HG03095 (cell line): ENCODE data around the gene PBLD.

Experiments
- ATAC-seq: cut with Tn5 transposase; IDR thresholded peaks from one replicate; pipeline ENCODE4 v1.9.1; 2021; ENCODE audit warnings: moderate library complexity; ENCODE audit not compliant: unreplicated experiment

Gene PBLD

DNA sequence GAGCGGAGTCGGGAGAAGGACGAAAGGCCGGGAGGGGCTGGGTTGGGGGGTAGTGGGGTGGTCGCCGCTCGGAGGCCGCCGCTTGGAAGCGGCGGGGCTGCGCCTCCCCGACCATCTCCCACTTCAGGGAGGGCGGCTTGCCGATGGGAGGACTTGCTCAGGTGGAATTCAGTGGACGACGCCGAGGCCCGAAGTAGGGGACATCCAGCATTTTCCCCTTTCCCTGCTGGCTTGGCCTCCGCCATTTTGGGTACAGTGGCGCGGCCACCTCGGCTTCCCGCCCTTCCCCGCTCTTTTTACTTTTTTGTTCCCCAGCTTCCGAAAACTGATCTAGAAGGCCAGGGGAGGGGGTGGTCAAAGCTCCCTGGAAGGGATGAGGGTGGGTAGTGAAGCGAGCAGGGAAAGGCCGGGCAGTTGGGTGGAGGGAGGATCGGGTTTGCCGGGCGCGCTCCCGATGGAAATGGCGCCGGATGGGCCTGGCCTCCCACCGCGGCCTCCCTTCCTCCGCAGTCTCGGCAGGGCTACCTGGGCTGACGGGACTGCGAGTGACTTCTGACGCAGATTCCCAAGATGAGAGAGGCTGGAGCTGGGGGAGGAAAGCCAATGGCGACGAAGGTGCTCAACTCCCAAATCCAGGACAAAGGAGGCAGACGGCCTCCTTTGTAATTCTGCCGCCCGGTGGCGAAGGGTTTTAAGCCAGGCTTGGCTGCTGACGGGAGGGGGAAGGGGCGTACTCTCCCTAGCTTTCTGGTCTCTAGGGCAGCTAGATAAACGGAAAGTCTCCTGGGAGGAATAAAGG is at the start of gene PBLD:
TSS of gene PBLD (minus strand) at position 670 of the 799 bp plus-strand sequence. CDS start 26,084 bp downstream, outside the sequence.
- ATAC-seq, result peak; percentile 23

GRCh38 chr10:68371604-68372003 is 38.9 kb upstream of the PBLD start:
- ATAC-seq, result no peak

GRCh38 chr10:68367121-68367520 is 34.4 kb upstream of the PBLD start:
- ATAC-seq, result no peak

- ATAC-seq, result no peak
These were observed 33.9 kb upstream of the PBLD start for GRCh38 chr10:68366600-68366999.

- ATAC-seq, result no peak
These were observed 32.9 kb upstream of the PBLD start for GRCh38 chr10:68365611-68366010.

DNA sequence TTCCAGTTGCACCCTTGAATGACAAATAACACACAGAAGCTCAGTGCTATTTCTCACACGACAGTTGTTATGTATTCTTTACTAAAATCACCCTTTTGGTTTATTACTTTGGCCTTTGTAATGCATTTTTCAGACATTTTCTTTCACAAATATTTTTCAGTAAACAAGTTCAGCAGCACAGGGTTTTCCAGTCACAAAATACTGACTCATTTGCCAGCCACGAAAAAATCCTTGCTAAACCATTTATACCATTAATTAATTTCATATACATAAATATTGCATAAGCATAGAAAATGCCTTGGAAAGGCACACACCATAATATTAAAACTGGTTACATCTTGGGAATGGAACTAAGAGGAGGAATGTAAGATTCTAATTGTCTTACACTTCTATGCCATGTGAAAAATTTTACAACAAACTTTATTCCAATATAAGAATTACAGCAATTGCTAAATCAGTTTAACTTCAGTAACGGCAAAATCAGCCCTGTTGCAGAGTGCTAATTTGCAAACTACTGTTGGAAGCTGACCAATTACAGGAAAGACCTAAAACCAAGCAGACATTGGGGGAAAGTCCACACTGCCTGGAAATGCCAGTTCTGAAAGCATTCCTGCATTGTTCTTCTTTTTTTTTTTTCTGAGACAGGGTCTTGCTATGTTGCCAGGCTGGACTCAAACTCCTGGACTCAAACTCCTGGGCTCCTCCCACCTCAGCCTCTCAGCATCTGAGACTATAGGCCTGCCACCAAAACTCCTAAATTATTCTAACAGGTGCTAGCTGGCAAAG is 31.6 kb upstream of the PBLD start:
- no peak for ATAC-seq

DNA sequence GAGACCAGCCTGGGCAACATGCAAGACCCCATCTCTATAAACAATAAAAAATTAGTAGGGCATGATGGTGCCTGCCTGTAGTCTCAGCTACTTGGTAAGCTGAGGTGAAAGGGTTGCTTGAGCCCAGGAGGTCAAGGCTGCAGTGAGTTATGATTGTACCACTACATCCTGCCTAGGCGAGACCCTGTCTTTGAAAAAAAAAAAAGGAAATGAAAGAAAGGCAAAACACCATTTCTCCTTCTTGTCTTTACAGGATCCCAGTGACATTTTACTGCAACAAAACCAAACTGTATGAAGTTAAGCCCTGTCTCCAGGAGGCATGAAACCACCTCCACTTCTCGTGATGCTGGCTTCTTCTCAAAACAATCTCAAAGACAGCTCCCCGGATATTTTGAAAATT is 29.9 kb upstream of the PBLD start:
- ATAC-seq, result no peak

GRCh38 chr10:68359189-68359588 is 26.5 kb upstream of the PBLD start:
- no peak for ATAC-seq

- ATAC-seq, result no peak
These were observed 20.8 kb upstream of the PBLD start for GRCh38 chr10:68353537-68353936.

DNA sequence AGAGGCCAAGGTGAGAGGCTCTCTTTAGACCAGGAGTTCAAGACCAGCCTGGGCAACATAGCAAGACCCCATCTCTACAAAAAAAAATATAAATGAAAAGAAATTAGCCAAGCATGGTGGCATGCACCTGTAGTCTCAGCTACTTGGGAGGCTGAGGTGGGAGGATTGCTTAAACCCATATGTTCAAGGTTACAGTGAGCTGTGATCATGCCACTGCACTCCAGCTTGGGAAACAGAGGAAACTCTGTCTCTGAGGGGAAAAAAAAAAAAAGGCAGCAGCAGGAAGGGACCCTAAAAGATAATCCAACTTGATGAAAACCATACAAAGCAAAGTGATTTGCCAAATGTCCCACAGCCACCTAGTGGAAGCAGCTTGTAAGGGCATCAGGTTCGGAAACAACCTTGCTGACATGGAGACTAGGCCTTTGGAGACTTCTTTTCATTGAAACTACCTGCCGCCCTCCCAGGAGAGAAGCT is 15.6 kb upstream of the PBLD start:
- ATAC-seq, result peak; percentile 55

DNA sequence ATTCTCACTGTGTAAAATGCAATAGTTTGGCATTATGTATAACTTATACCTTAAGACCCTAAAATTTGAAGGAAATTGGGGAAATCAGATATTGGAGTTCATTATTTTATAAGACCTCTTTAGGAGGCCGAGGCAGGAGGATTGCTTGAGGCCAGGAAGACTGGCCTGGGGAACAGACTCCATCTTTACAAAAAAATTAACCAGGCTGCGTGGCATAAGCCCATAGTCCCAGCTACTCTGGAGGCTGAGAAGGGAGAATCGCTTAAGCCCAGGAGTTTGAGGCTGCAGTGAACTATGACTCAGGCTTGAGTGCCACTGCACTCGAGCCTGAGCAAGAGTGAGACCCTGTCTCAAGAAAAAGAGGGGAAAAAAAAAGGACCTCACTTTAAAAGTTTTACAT is 14.0 kb upstream of the PBLD start:
- no peak for ATAC-seq

GRCh38 chr10:68345621-68346020 is 12.9 kb upstream of the PBLD start:
- no peak for ATAC-seq

GRCh38 chr10:68342909-68343516 is 10.3 kb upstream of the PBLD start:
- ATAC-seq, result no peak

DNA sequence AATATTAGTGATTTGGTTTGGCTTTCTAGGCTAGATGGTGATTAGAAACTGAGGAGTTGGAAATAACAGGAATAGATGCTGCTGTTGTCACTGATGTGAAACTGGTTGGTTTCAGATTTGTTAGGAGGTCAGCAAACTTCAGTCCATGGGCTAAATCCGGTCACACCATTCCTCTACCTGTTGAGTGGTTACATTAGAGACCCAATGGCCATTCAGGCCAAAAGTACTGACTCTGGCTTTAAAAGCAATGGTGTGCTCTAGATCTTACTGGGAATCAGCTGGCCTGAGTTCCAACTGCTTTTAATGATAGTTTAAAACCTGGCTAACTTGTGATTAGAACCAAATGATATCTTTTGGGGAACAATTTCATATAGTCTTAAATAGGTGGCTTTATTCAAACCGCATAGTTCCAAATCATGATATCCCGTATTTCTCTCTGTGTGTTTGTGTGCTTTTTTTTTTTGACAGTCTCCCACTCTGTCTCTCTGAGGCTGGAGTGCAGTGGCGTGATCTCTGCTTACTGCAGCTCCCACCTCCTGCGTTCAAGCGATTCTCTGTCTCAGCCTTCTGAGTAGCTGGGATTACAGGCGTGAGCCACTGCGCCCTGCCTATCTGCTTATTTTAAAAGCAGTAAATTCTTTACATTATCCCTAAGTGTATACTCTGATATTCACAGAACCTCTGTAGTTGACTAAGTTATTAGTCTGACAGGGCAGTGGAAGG is 7.8 kb upstream of the PBLD start:
- ATAC-seq, result no peak

- no peak for ATAC-seq
These were observed 4.1 kb upstream of the PBLD start for GRCh38 chr10:68336754-68337351.

DNA sequence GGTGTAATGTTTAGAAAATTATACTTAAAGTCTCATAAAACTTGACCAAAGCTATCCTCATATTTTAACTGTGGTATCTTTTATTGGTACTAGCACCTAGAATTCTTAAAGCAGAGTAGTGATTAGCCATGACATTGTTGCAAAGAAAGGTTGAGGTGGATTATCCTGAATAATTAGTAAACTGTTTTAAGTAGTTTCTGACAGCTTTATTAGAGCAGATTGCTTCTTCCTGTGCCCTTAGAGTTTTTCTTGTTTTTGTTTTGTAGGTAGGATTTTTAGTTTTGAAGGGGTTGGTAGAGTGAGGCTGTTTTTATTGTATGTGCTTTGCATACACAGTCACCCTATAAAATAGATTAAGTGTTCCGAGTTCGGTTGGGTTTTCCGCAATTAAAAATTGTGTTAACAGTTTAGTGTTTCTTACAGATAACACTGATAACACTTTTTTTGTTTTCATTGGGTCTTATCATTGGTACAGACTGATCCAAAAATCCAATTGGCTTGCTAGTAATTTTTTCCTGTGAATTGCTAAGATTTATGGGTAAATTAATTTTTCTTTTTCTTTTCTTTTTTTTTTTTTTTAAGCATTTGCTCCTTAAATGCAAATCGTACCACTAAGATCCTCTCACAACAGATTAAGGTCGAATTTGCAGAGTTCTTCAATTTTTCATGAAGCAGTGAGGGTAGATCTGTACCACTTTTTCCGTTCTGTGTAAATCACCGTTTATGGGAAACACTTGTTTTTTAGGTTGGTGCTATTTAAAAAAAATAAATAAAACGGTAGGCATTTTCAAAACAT is 2.1 kb upstream of the PBLD start:
- no peak for ATAC-seq

DNA sequence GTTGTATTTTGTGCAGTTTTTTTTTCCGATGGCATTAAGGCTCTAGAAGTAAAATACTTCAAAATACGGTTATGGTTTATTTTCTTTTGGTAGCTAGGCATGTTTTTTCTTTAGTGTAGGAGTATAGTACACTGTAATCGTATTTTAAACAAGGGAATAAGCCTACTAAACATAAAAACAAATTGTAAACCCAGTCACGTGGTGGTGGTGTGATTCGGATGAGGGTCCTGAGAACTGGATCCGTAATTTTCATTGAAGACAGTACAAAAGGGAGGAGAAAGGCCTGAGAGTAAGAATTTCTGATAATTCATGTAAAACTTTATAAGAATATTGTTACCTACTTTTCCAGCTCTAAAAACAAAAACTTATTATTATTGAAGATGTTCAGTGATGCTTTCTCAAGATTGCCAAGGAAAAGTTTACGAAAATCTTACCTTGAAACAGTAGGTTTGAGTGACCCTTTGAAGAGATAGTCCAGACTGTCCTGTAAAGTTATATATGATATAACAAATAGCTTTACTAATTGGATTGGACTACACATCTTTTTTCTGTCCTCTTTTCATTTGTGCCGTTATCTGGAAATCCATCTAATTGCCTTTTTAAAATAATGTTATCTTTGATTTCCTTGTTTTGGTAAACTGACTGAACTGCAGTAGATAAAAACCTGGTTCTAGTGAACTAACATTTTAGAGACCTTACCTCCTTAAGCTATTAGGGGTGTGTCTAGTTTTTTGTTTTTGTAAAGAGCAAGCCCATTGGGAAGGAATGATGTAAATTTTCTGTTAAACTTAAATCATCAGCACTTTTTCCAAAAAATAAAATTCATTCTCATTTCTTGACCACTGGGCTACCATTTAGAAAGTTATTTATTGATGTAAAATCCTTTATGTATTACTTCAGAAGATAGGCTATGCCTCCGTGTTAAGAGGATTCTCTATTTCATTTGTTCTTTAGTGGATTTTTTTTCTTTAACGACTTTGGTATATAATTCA is 1.0 kb upstream of the PBLD start:
- ATAC-seq, result no peak

DNA sequence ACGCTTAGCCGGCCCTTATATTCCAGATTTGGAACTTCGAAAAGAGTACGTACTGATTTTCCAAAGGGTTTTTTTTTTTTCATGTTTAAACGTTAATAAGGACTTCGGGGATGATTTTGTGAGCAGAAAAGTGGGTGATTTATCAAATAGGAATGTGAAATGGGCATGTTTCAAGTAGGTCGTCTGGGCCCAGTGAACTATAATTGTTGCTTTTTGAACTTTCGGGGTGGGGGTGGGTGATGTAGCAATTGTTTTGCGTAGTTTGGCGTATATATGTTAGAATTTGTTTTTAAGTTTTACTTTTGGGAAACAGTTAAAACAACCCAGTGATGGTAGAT is 299 bp upstream of the PBLD start:
- no peak for ATAC-seq
